CD4-positive, alpha-beta memory T cell (primary cell): ENCODE results near the gene MAPK8IP2. TPM values are rescaled to one million over a fixed set of nuclear protein-coding genes. Genes with fewer than 3 reads are reported as not detected.

Experiments
- polyA plus RNA-seq, 2 donors: library from polyadenylated mRNA; unstranded; fragments of 300-500 nt; fragmentation: Illumina TruSeq; gene quantifications; one replicate each; pipeline ENCODE4 v1.2.3, GENCODE V29; 2021
- total RNA-seq, 2 experiments: library from RNA; stranded (reverse); gene quantifications; one replicate each; pipeline ENCODE4 v1.2.3, GENCODE V29; 2021

MAPK8IP2 gene
- total and polyA plus RNA-seq, 4 experiments from 2014 or later = 0.22 to 0.49 TPM; not detected in 2

Other genes with a start within 250 kb of the MAPK8IP2 start
- gene SBF1, start 125.8 kb upstream of the MAPK8IP2 start, total RNA-seq = 100 to 1,000 TPM; 217 to 221 TPM
- gene SBF1, start 125.8 kb upstream of the MAPK8IP2 start, polyA plus RNA-seq = 10 to 100 TPM; 13.2 to 42.9 TPM
- gene ADM2, start 119.2 kb upstream of the MAPK8IP2 start, total RNA-seq = 1 to 10 TPM; 4.4 to 4.5 TPM
- gene ADM2, start 119.2 kb upstream of the MAPK8IP2 start, polyA plus RNA-seq = under 1 TPM; 0.07 to 0.48 TPM
- not detected for gene MIOX, start 113.9 kb upstream of the MAPK8IP2 start, total RNA-seq
- not detected for gene MIOX, start 113.9 kb upstream of the MAPK8IP2 start, polyA plus RNA-seq
- 100 to 1,000 TPM; 152 to 155 TPM for gene LMF2, start 93.1 kb upstream of the MAPK8IP2 start, total RNA-seq
- 10 to 100 TPM; 21.7 to 33.8 TPM for gene LMF2, start 93.1 kb upstream of the MAPK8IP2 start, polyA plus RNA-seq
- 10 to 100 TPM; 81.1 to 81.8 TPM for gene NCAPH2, start 92.6 kb upstream of the MAPK8IP2 start, total RNA-seq
- gene NCAPH2, start 92.6 kb upstream of the MAPK8IP2 start, polyA plus RNA-seq = 10 to 100 TPM; 36.4 to 36.9 TPM
- gene SCO2, start 75.2 kb upstream of the MAPK8IP2 start, total RNA-seq = not detected
- gene SCO2, start 75.2 kb upstream of the MAPK8IP2 start, polyA plus RNA-seq = 1 to 10 TPM; 3.6 to 8.1 TPM
- 10 to 100 TPM; 15.7 to 18.0 TPM for gene TYMP, start 70.8 kb upstream of the MAPK8IP2 start, total RNA-seq
- 10 to 100 TPM; 22.0 to 30.9 TPM for gene TYMP, start 70.8 kb upstream of the MAPK8IP2 start, polyA plus RNA-seq
- 1 to 10 TPM; 7.0 to 7.5 TPM for gene KLHDC7B, start 54.9 kb upstream of the MAPK8IP2 start, total RNA-seq
- gene KLHDC7B, start 54.9 kb upstream of the MAPK8IP2 start, polyA plus RNA-seq = 1 to 10 TPM; 4.3 to 7.5 TPM
- gene SYCE3, start 37.9 kb upstream of the MAPK8IP2 start, total RNA-seq = not detected
- gene SYCE3, start 37.9 kb upstream of the MAPK8IP2 start, polyA plus RNA-seq = under 1 TPM in 1 of 2 donors, not detected in 1; 0.83 TPM
- gene CPT1B, start 22.4 kb upstream of the MAPK8IP2 start, total RNA-seq = 10 to 100 TPM; 68.0 to 70.0 TPM
- 1 to 10 TPM in 1 of 2 donors, not detected in 1; 2.3 TPM for gene CPT1B, start 22.4 kb upstream of the MAPK8IP2 start, polyA plus RNA-seq
- 100 to 1,000 TPM; 178 to 196 TPM for gene CHKB, start 17.9 kb upstream of the MAPK8IP2 start, total RNA-seq
- gene CHKB, start 17.9 kb upstream of the MAPK8IP2 start, polyA plus RNA-seq = 10 to 100 TPM; 30.7 to 40.3 TPM
- gene ARSA, start 27.4 kb downstream of the MAPK8IP2 start, total RNA-seq = 10 to 100 TPM; 83.2 to 86.8 TPM
- 10 to 100 TPM in 1 of 2 donors, 1 to 10 TPM in 1; 7.8 to 13.0 TPM for gene ARSA, start 27.4 kb downstream of the MAPK8IP2 start, polyA plus RNA-seq
- gene SHANK3, start 72.0 kb downstream of the MAPK8IP2 start, total RNA-seq = not detected
- not detected for gene SHANK3, start 72.0 kb downstream of the MAPK8IP2 start, polyA plus RNA-seq
- gene ACR, start 137.4 kb downstream of the MAPK8IP2 start, total RNA-seq = not detected
- not detected for gene ACR, start 137.4 kb downstream of the MAPK8IP2 start, polyA plus RNA-seq
- gene RABL2B, start 182.8 kb downstream of the MAPK8IP2 start, total RNA-seq = 10 to 100 TPM; 76.1 to 84.5 TPM
- 10 to 100 TPM; 27.7 to 30.0 TPM for gene RABL2B, start 182.8 kb downstream of the MAPK8IP2 start, polyA plus RNA-seq